Measurements from ENCODE around the gene PZP.

- TF ChIP-seq CTCF (IDR thresholded peaks at IDR 0.05) (no peak), POLR2A (IDR thresholded peaks at IDR 0.05) (no peak)
Measured at GRCh38 chr12:9240776-9241175, 32.6 kb upstream of the PZP start.
